ENCODE data around the gene ADAMTS7.
"Not testable (repeated sequence)": the region's sequence is repeated elsewhere in the genome, so short reads cannot be mapped to it uniquely, and the experiment has no call there.

Gene ADAMTS7

GRCh38 chr15:78778422-78778821 lies 32.8 kb downstream of the ADAMTS7 start:
- DNase-seq = no peak

- not testable (repeated sequence) for DNase-seq
Observed at GRCh38 chr15:78777953-78778345, 33.3 kb downstream of the ADAMTS7 start.

GRCh38 chr15:78777290-78777952 lies 33.8 kb downstream of the ADAMTS7 start:
- DNase-seq = not testable (repeated sequence)

- DNase-seq = not testable (repeated sequence)
Observed at GRCh38 chr15:78776046-78776925, 35.0 kb downstream of the ADAMTS7 start.

GRCh38 chr15:78775472-78775871 lies 35.8 kb downstream of the ADAMTS7 start:
- DNase-seq = no peak

- DNase-seq = not testable (repeated sequence)
Observed at GRCh38 chr15:78774451-78774990, 36.7 kb downstream of the ADAMTS7 start.

- DNase-seq = not testable (repeated sequence)
Observed at GRCh38 chr15:78773765-78774450, 37.4 kb downstream of the ADAMTS7 start.

GRCh38 chr15:78772738-78773137 lies 38.5 kb downstream of the ADAMTS7 start:
- no peak for DNase-seq

- DNase-seq = not testable (repeated sequence)
Observed at GRCh38 chr15:78771436-78772000, 39.7 kb downstream of the ADAMTS7 start.

GRCh38 chr15:78771020-78771419 lies 40.2 kb downstream of the ADAMTS7 start:
- DNase-seq = not testable (repeated sequence)

GRCh38 chr15:78769473-78770225 lies 41.6 kb downstream of the ADAMTS7 start:
- DNase-seq = not testable (repeated sequence)

- DNase-seq = no peak
Observed at GRCh38 chr15:78768531-78769408, 42.5 kb downstream of the ADAMTS7 start.

- no peak for DNase-seq
Observed at GRCh38 chr15:78768096-78768495, 43.2 kb downstream of the ADAMTS7 start.

- no peak for DNase-seq
Observed at GRCh38 chr15:78767331-78767951, 43.8 kb downstream of the ADAMTS7 start.

GRCh38 chr15:78766641-78767071 lies 44.6 kb downstream of the ADAMTS7 start:
- not testable (repeated sequence) for DNase-seq

- DNase-seq = no peak
Observed at GRCh38 chr15:78766041-78766440, 45.2 kb downstream of the ADAMTS7 start.

GRCh38 chr15:78765154-78765860 lies 46.0 kb downstream of the ADAMTS7 start:
- not testable (repeated sequence) for DNase-seq

GRCh38 chr15:78764340-78765153 lies 46.7 kb downstream of the ADAMTS7 start:
- not testable (repeated sequence) for DNase-seq

GRCh38 chr15:78763796-78764241 lies 47.4 kb downstream of the ADAMTS7 start:
- DNase-seq = no peak

All from stimulated activated CD4-positive, alpha-beta T cell treated with anti-CD3 and anti-CD28 coated beads, Interleukin-2, amount 100 ng/mL, for 48 hours (primary cell).